HepG2 (cell line): ENCODE data around the gene COG4. TPM values are rescaled to one million over a fixed set of nuclear protein-coding genes. Genes with fewer than 3 reads are reported as not detected.

Source experiments
- ATAC-seq: fragments of 200-7000 bp; cut with Tn5 transposase; 3 replicates; pipeline ENCODE4 v1.9.1; 2020; ENCODE audit warnings: mild to moderate bottlenecking, moderate library complexity
- BruUV-seq: library from RNA; stranded (reverse); fragments of 400-500 nt; replicated peaks from 2 replicates; lab custom pipeline; 2021; lab: Mats Ljungman, UMichigan
- CTCF ChIA-PET: fragments of 300-600 bp; formaldehyde crosslinking; extraction: SDS; loops from one replicate; lab custom pipeline; 2021; ENCODE audit warnings: low total read pairs, inconsistent platforms, low intra/inter-chr PET ratio; lab: Yijun Ruan, JAX
- POLR2A ChIA-PET: fragments of 350-600 bp; sonication (Branson Sonifier 250); formaldehyde crosslinking; loops from one replicate; lab custom pipeline; 2020; ENCODE audit warnings: antibody characterized with exemption, inconsistent platforms; lab: Yijun Ruan, JAX
- DNase-seq: peaks from one replicate; pipeline ENCODE4 v3.0.0-alpha.2; 2015; ENCODE audit warnings: low spot score
- FAIRE-seq: peaks from 3 replicates; lab custom pipeline; 2011; peaks lifted over from hg19 to GRCh38; lab: Jason Lieb, UNC
- H2AFZ ChIP-seq: one replicate; pipeline ENCODE4 v1.6.1; 2011; ENCODE audit warnings: low read length, inconsistent platforms
- H3K27ac ChIP-seq: fragments of 300-600 bp; 3 replicates; pipeline ENCODE4 v1.8.0; 2011; ENCODE audit warnings: mixed run types, mild to moderate bottlenecking, mixed read lengths, low read length, inconsistent platforms; ENCODE audit not compliant: insufficient read depth; ENCODE audit errors: extremely low read length
- H3K27me3 ChIP-seq, 2 experiments: fragments of 200-600 bp in 1 of 2; 2 replicates in 1 of 2; 3 replicates in 1 of 2; pipeline versions ENCODE4 v1.6.0 to v1.8.0; 2011; ENCODE audit warnings: low read length in 2 of 2, mild to moderate bottlenecking in 2 of 2, moderate library complexity in 2 of 2, inconsistent platforms in 1 of 2; ENCODE audit not compliant: insufficient read depth in 2 of 2, control insufficient read depth in 1 of 2
- H3K36me3 ChIP-seq, 2 experiments: fragments of 200-600 bp in 1 of 2; replicated peaks in 1 of 2; 2 replicates in 1 of 2; 3 replicates in 1 of 2; pipeline versions ENCODE4 v1.5.1 to v1.8.0; 2011; ENCODE audit warnings: low read length in 2 of 2, inconsistent platforms in 1 of 2; ENCODE audit not compliant: insufficient read depth in 2 of 2, control insufficient read depth in 1 of 2
- H3K4me1 ChIP-seq: 2 replicates; pipeline ENCODE4 v1.5.1; 2012; ENCODE audit warnings: low read length, inconsistent platforms; ENCODE audit not compliant: insufficient read depth
- H3K4me2 ChIP-seq: 2 replicates; pipeline ENCODE4 v1.6.0; 2011; ENCODE audit warnings: low read depth, low read length, inconsistent platforms
- H3K4me3 ChIP-seq, 3 experiments: fragments of 200-600 bp in 1 of 3; sonication (generic), shearing (Covaris generic) in 1 of 3; replicated peaks in 1 of 3; 2 replicates each; pipeline ENCODE4 v1.5.1; 2011 to 2016; ENCODE audit warnings: low read length in 3 of 3, inconsistent platforms in 2 of 3, low read depth in 2 of 3, mild to moderate bottlenecking in 2 of 3, control low read depth in 1 of 3, mixed read lengths in 1 of 3; ENCODE audit not compliant: insufficient read depth in 1 of 3
- H3K79me2 ChIP-seq: one replicate; pipeline ENCODE4 v1.6.1; 2011; ENCODE audit warnings: low read length, inconsistent platforms; ENCODE audit not compliant: insufficient read depth
- H3K9ac ChIP-seq: 2 replicates; pipeline ENCODE4 v1.6.0; 2011; ENCODE audit warnings: mild to moderate bottlenecking, low read depth, low read length, inconsistent platforms; ENCODE audit not compliant: insufficient read depth
- H3K9me3 ChIP-seq: 2 replicates; pipeline ENCODE4 v1.5.1; 2012; ENCODE audit warnings: mild to moderate bottlenecking, low read length
- H4K20me1 ChIP-seq: 2 replicates; pipeline ENCODE4 v1.6.0; 2011; ENCODE audit warnings: inconsistent platforms, mild to moderate bottlenecking, low read length, moderate library complexity; ENCODE audit not compliant: insufficient read depth
- CREM ChIP-seq, 2 experiments: sonication (generic) in 1 of 2; formaldehyde crosslinking in 1 of 2; IDR thresholded peaks; 2 replicates each; pipeline versions ENCODE4 v1.4.0 to v1.6.1; 2016 to 2020; ENCODE audit warnings: antibody characterized with exemption in 1 of 2, mild to moderate bottlenecking in 1 of 2, missing genetic modification reagents in 1 of 2
- GLI4 ChIP-seq: sonication (generic); formaldehyde crosslinking; IDR thresholded peaks from 2 replicates; pipeline ENCODE4 v1.5.1; 2020; ENCODE audit warnings: missing genetic modification reagents, mild to moderate bottlenecking, moderate library complexity, borderline replicate concordance
- KDM3A ChIP-seq: IDR thresholded peaks from 2 replicates; pipeline ENCODE4 v1.6.1; 2018; ENCODE audit warnings: low read depth, missing compliant biosample characterization
- RBAK ChIP-seq: sonication (generic); formaldehyde crosslinking; IDR thresholded peaks from 2 replicates; pipeline ENCODE4 v1.5.1; 2020; ENCODE audit warnings: mild to moderate bottlenecking, missing genetic modification reagents
- RBFOX2 ChIP-seq: fragments of 200-400 bp; formaldehyde crosslinking; IDR thresholded peaks from 2 replicates; pipeline ENCODE4 v1.6.1; 2017; ENCODE audit warnings: low read depth, mild to moderate bottlenecking, low read length
- SKI ChIP-seq: fragments of 450-650 bp; IDR thresholded peaks from one replicate; pipeline ENCODE4 v1.6.1; 2018; ENCODE audit warnings: mild to moderate bottlenecking; ENCODE audit not compliant: partially characterized antibody
- TBX2 ChIP-seq: sonication (generic); formaldehyde crosslinking; IDR thresholded peaks from 2 replicates; pipeline ENCODE4 v1.5.0; 2020; ENCODE audit warnings: missing genetic modification reagents, mild to moderate bottlenecking, borderline replicate concordance
- XRCC5 ChIP-seq: fragments of 200-400 bp; formaldehyde crosslinking; optimal IDR thresholded peaks from 2 replicates; pipeline ENCODE3; 2017; ENCODE audit warnings: mild to moderate bottlenecking, low read length
- ZBTB8A ChIP-seq: sonication (generic); formaldehyde crosslinking; IDR thresholded peaks from 2 replicates; pipeline ENCODE4 v1.4.0; 2020; ENCODE audit warnings: mild to moderate bottlenecking, low read depth, missing genetic modification reagents, borderline replicate concordance
- ZNF318 ChIP-seq: sonication (generic); formaldehyde crosslinking; IDR thresholded peaks from 2 replicates; pipeline ENCODE4 v1.4.0; 2020; ENCODE audit warnings: mild to moderate bottlenecking, missing genetic modification reagents
- ZNF569 ChIP-seq: sonication (generic); formaldehyde crosslinking; IDR thresholded peaks from 2 replicates; pipeline ENCODE4 v1.5.0; 2020; ENCODE audit warnings: mild to moderate bottlenecking, missing genetic modification reagents, moderate library complexity, borderline replicate concordance
- ZNF891 ChIP-seq: sonication (generic); formaldehyde crosslinking; IDR thresholded peaks from 2 replicates; pipeline ENCODE4 v1.5.0; 2020; ENCODE audit warnings: mild to moderate bottlenecking, missing genetic modification reagents
- WGBS: methylation state at CpG from one replicate; pipeline ENCODE4 v1.1.6; 2017; ENCODE audit warnings: low lambda C conversion rate; 5-methylcytosine and 5-hydroxymethylcytosine counted together
- in situ Hi-C: cut with HindIII; loops from 2 replicates; pipeline ENCODE4 v1.10.0; 2017; ENCODE audit warnings: low pct_unique_long_range_greater_than_20kb; ENCODE audit not compliant: extremely low pct_ligation_motif_present
- intact Hi-C: fragments of 100-400 bp; cut with micrococcal nuclease; formaldehyde crosslinking; loops from one replicate; pipeline ENCODE4 v1.10.0; 2022; ENCODE audit not compliant: unreplicated experiment
- polyA plus RNA-seq, 8 experiments: library from polyadenylated mRNA; depleted of rRNA in 3 of 8; stranded (reverse) in 7 of 8; unstranded in 1 of 8; fragments of >200 nt; fragmentation: Illumina TruSeq in 4 of 8; extraction: Trizol in 4 of 8; gene quantifications; 2 replicates each; pipeline versions ENCODE4 v1.2.1 to v1.2.3, GENCODE V29; 2011 to 2016; ENCODE audit warnings: low read depth in 4 of 8, missing spikeins in 1 of 8, mixed read lengths in 1 of 8; ENCODE audit not compliant: insufficient read depth in 1 of 8
- total RNA-seq, 5 experiments: library from RNA; depleted of rRNA; stranded (reverse); fragments of >200 nt; fragmentation: Illumina TruSeq; extraction: Trizol; gene quantifications; 2 replicates each; pipeline ENCODE4 v1.2.3, GENCODE V29; 2016; ENCODE audit warnings: low read depth in 1 of 5
- TF ChIP-seq, protein P1 (sequence below): IDR thresholded peaks from 2 replicates; pipeline ENCODE4 v1.6.1; 2016
- TF ChIP-seq, protein P2 (sequence below): sonication (generic); formaldehyde crosslinking; IDR thresholded peaks from 2 replicates; pipeline ENCODE4 v1.4.0; 2020; ENCODE audit warnings: low read depth, mild to moderate bottlenecking, missing genetic modification reagents

Gene COG4
- total and polyA plus RNA-seq, 2 of the 13 experiments (the other 11 are each of a cell fraction or from before 2014, with no cell fraction given), result 51.1 to 73.8 TPM

DNA sequence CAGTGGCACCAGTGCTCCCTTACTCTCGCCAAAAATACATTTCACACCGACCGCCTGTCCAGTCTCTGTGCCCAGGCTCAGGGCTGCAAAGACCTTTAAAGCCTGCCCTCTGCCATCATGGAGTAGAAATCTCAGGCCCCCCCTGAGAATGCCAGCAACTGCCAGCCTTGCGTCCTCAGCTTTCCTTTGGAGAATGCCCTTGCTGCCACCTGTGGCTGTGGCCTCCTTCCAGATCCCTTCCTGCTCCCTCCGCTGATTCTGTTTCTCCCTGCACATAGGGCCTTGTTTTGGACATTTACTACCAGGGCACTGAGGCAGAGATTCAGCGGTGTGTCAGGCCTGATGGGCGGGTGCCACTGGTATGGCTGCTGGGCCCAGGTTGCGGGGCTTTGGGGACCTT is 55.7 kb downstream of the COG4 start:
- no peak overlapping the region for H2AFZ ChIP-seq
- no peaks in the 10 kb centered on the region for H4K20me1 ChIP-seq
- in situ Hi-C loops (loop anchor here (5.0 kb wide), 1 partner anchor 70 kb away; no protein-coding TSS in a partner anchor), intact Hi-C loops (no loop called here)
- no peak for TF ChIP-seq TBX2 (CRISPR knock-in tag)
- TF ChIP-seq ZNF318 (CRISPR knock-in tag), result no peak
- no peak for TF ChIP-seq RBFOX2
- TF ChIP-seq, protein P1, sequence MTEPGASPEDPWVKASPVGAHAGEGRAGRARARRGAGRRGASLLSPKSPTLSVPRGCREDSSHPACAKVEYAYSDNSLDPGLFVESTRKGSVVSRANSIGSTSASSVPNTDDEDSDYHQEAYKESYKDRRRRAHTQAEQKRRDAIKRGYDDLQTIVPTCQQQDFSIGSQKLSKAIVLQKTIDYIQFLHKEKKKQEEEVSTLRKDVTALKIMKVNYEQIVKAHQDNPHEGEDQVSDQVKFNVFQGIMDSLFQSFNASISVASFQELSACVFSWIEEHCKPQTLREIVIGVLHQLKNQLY (CRISPR knock-in tag), result no peak
- TF ChIP-seq SKI, result no peak
- TF ChIP-seq RBAK (CRISPR knock-in tag), result no peak
- TF ChIP-seq XRCC5, result no peak
- TF ChIP-seq GLI4 (CRISPR knock-in tag), result no peak
- TF ChIP-seq, protein P2, sequence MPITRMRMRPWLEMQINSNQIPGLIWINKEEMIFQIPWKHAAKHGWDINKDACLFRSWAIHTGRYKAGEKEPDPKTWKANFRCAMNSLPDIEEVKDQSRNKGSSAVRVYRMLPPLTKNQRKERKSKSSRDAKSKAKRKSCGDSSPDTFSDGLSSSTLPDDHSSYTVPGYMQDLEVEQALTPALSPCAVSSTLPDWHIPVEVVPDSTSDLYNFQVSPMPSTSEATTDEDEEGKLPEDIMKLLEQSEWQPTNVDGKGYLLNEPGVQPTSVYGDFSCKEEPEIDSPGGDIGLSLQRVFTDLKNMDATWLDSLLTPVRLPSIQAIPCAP (CRISPR knock-in tag), result no peak
- no peak for TF ChIP-seq ZBTB8A (CRISPR knock-in tag)
- TF ChIP-seq CREM (IDR thresholded peaks at IDR 0.05), result no peak
- no peak for TF ChIP-seq CREM (CRISPR knock-in tag; IDR thresholded peaks at IDR 0.05)
- TF ChIP-seq ZNF569 (CRISPR knock-in tag), result no peak
- no peak for TF ChIP-seq ZNF891
- TF ChIP-seq KDM3A (CRISPR knock-in tag), result no peak
- FAIRE-seq, result no peak
- H3K27me3 ChIP-seq, result no peaks in the 10 kb centered on the region
- POLR2A ChIA-PET, result interaction anchor here (2.2 to 4.8 kb wide), 2 partner anchors 39 to 87 kb away, joined by 6 to 51 read pairs; no protein-coding TSS in a partner anchor
- ATAC-seq, result no peak
- H3K9ac ChIP-seq, result no peak overlapping the region
- no peak overlapping the region for H3K4me3 ChIP-seq
- H3K4me2 ChIP-seq, result no peak overlapping the region
- WGBS, result 99% methylated on average over 8 of the region's 8 CpGs
- DNase-seq, result no peak
- H3K27ac ChIP-seq, result no peak overlapping the region
- H3K9me3 ChIP-seq, result no peaks in the 10 kb centered on the region
- peaks cover 3 to 5% of the 10 kb centered on the region in 2 experiments; a peak in 3 of 5 replicates for H3K36me3 ChIP-seq
- peaks cover 5% of the 10 kb centered on the region; the same call in 1 of the 2 replicates for H3K4me1 ChIP-seq
- CTCF ChIA-PET, result interaction anchor here (2.6 kb wide), 1 partner anchor 72 kb away, joined by 11 read pairs; no protein-coding TSS in a partner anchor
- H3K79me2 ChIP-seq, result no peaks in the 10 kb centered on the region
- no TSS peak for BruUV-seq
